Activated CD4-positive, alpha-beta T cell treated with anti-CD3 and anti-CD28 coated beads, Interleukin-2, amount 50 U/mL, for 16 hours (primary cell): ENCODE results near the gene C21orf58.

ENCODE experiments used
- DNase-seq: peaks from one replicate; pipeline ENCODE4 v3.0.0-alpha.2; 2020

C21orf58 gene

DNA sequence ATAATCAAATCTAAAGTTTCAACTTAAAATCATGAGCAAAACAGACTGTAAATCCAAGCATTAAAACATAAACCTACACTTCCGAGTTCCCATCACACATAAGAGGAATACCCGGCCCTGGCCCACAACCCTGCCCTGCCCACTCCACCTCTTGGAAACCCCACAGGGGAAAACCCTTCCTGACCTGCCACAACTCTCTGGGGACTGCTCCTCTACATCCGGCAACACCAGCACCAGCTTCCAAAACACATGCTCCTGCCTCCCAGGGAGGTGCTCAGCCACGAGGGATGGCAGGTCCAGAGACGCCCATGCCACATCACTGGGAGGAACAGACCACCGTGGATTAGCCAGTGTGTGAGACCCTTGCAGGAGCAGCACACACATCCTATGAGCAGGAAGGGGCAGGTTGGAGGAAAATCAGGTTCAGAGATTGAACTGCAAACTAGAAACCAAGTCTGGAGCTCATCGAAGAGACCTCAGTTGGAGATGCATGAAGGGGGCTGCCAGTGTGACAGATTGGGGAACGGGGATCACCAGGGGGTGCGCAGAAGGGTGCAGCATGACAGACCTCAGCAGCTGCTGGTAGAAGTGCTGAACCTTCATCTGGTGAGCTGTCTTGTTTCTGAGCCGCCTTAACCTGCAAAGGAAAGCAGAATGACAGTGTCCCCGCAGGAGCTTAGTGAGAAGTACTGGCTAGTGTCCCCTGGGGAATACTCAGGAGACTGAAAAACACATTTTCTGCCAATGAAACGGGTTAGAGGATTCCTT, 69.3 kb downstream of the C21orf58 start:
- DNase-seq = no peak

- peak; percentile 69 for DNase-seq
These were observed 70.0 kb downstream of the C21orf58 start for GRCh38 chr21:46253610-46254124.

DNA sequence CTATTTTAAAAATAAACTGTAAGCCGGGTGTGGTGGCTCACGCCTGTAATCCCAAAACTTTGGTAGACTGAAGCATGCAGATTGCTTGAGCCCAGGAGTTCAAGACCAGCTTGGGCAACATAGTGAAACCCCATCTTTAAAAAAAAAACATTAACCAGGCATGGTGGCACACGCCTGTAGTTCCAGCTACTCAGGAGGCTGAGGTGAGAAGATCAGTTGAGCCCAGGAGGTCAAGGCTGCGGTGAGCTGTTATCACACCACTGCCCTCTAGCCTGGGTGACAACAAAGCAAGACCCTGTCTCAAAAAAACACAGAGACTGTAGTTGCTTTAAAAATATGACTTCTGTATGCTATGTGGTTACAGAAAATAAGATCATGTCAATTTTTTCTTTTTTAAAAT, 70.8 kb downstream of the C21orf58 start:
- DNase-seq = no peak
